ENCODE data around the gene TSPAN32.

Gene TSPAN32

DNA sequence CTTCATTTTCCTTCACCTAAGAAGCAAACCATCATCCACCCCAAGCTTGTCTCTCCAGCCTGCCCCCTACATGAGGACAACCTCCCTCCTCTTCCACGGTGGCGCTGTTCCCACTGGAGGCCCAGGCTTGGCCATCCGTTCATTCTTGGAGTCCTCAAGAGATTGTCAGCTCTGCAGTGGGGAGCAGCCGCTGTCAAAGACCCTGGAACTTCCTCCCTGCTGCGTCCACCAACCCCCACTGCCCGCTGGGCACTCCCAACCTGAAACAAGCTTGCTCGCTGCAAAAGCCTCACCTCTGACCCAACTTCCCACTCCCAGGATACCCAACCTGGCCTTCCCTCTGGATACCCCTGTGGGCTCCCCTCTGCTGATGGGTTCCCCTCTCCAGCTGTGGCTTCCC is 64.9 kb downstream of the TSPAN32 start:
- DNase-seq (ENCODE audit: insufficient read length, low spot score) = no peak
- TF ChIP-seq PAX5 (IDR thresholded peaks at IDR 0.05; ENCODE audit: insufficient read depth, low read length, severe bottlenecking) (no peak), POLR2AphosphoS5 (IDR thresholded peaks at IDR 0.05; ENCODE audit: low read depth, low read length) (no peak), TAF1 (IDR thresholded peaks at IDR 0.05; ENCODE audit: low read depth, low read length) (no peak), POU2F2 (IDR thresholded peaks at IDR 0.05; ENCODE audit: low read depth, low read length) (no peak), SPI1 (IDR thresholded peaks at IDR 0.05; ENCODE audit: low read depth, low read length) (no peak), POLR2A (IDR thresholded peaks at IDR 0.05; ENCODE audit: low read depth, low read length) (no peak)
- FAIRE-seq = no peak

- no peak for FAIRE-seq
Observed at GRCh38 chr11:2367266-2368160, 65.7 kb downstream of the TSPAN32 start.

More at GRCh38 chr11:2367266-2368160, 65.7 kb downstream of the TSPAN32 start:
- no peak for TF ChIP-seq TAF1 (IDR thresholded peaks at IDR 0.05; ENCODE audit: low read depth, low read length)
- no peak for DNase-seq (ENCODE audit: insufficient read length, low spot score)
